WERI-Rb-1 (cell line): ENCODE results near the gene MRPL33.
"Not testable (repeated sequence)": the region's sequence is repeated elsewhere in the genome, so short reads cannot be mapped to it uniquely, and the experiment has no call there.

Source experiments
- DNase-seq: peaks from one replicate; pipeline ENCODE4 v3.0.0-alpha.2; 2020
- H3K27ac ChIP-seq: fragments of 250-450 bp; sonication (Bioruptor Pico); 2 replicates; pipeline ENCODE4 v1.5.1; 2020; ENCODE audit warnings: mild to moderate bottlenecking, moderate library complexity
- H3K27me3 ChIP-seq: fragments of 250-450 bp; sonication (Bioruptor Pico); 2 replicates; pipeline ENCODE4 v1.5.1; 2021; ENCODE audit warnings: mild to moderate bottlenecking, low read depth, moderate library complexity; ENCODE audit not compliant: insufficient read depth, severe bottlenecking
- H3K36me3 ChIP-seq: fragments of 250-450 bp; sonication (Bioruptor Pico); 2 replicates; pipeline ENCODE4 v1.5.1; 2020; ENCODE audit warnings: mild to moderate bottlenecking, moderate library complexity
- H3K4me3 ChIP-seq: 2 replicates; pipeline ENCODE4 v1.5.1; 2011; ENCODE audit warnings: low read depth, mild to moderate bottlenecking, control low read depth, low read length
- H3K9me3 ChIP-seq: fragments of 250-450 bp; sonication (Bioruptor Pico); 2 replicates; pipeline ENCODE4 v1.5.1; 2021; ENCODE audit warnings: mild to moderate bottlenecking, moderate library complexity; ENCODE audit not compliant: severe bottlenecking
- CTCF ChIP-seq: IDR thresholded peaks from 2 replicates; pipeline ENCODE4 v1.5.1; 2011; ENCODE audit warnings: low read depth, mild to moderate bottlenecking, control low read depth, inconsistent platforms, low read length

Gene MRPL33

GRCh38 chr2:27754831-27755230 is 16.7 kb upstream of the MRPL33 start:
- Histone ChIP-seq H3K27me3 (no peaks in the 10 kb centered on the region), H3K36me3 (no peaks in the 10 kb centered on the region), H3K27ac (no peak overlapping the region), H3K9me3 (no peaks in the 10 kb centered on the region), H3K4me3 (no peak overlapping the region)
- no peak for TF ChIP-seq CTCF
- DNase-seq: no peak

- Histone ChIP-seq H3K9me3 (no peaks in the 10 kb centered on the region), H3K4me3 (no peak overlapping the region), H3K36me3 (no peaks in the 10 kb centered on the region), H3K27me3 (no peaks in the 10 kb centered on the region), H3K27ac (no peak overlapping the region)
- DNase-seq: no peak
- TF ChIP-seq CTCF: no peak
Observed at GRCh38 chr2:27756091-27756490, 15.4 kb upstream of the MRPL33 start.

- Histone ChIP-seq H3K9me3 (no peaks in the 10 kb centered on the region), H3K4me3 (no peak overlapping the region), H3K27ac (no peak overlapping the region), H3K27me3 (no peaks in the 10 kb centered on the region), H3K36me3 (no peaks in the 10 kb centered on the region)
- no peak for DNase-seq
- no peak for TF ChIP-seq CTCF
Observed at GRCh38 chr2:27756544-27757498, 14.7 kb upstream of the MRPL33 start.

- no peak for DNase-seq
- Histone ChIP-seq H3K27me3 (no peaks in the 10 kb centered on the region), H3K36me3 (no peaks in the 10 kb centered on the region), H3K9me3 (no peaks in the 10 kb centered on the region), H3K4me3 (no peak overlapping the region), H3K27ac (no peak overlapping the region)
- no peak for TF ChIP-seq CTCF
Observed at GRCh38 chr2:27762951-27763906, 8.3 kb upstream of the MRPL33 start.

- no peak overlapping the region for H3K27ac ChIP-seq
- TF ChIP-seq CTCF: no peak
- H3K9me3 ChIP-seq: no peaks in the 10 kb centered on the region
- H3K36me3 ChIP-seq: no peaks in the 10 kb centered on the region
- no peak for DNase-seq
- no peak overlapping the region for H3K4me3 ChIP-seq
- no peaks in the 10 kb centered on the region for H3K27me3 ChIP-seq
Observed at GRCh38 chr2:27763907-27764267, 7.6 kb upstream of the MRPL33 start.

- H3K9me3 ChIP-seq, H3K27ac ChIP-seq, H3K36me3 ChIP-seq, DNase-seq, H3K27me3 ChIP-seq, H3K4me3 ChIP-seq: not testable (repeated sequence)
Observed at GRCh38 chr2:27764526-27764925, 7.0 kb upstream of the MRPL33 start.
